Gastrocnemius medialis (tissue), 4 donors: ENCODE results near the gene ASPHD2. TPM values are rescaled to one million over a fixed set of nuclear protein-coding genes. Genes with fewer than 3 reads are reported as not detected.

Source experiments
- ATAC-seq, 2 donors: fragments of 150-250 bp; one replicate each; pipeline ENCODE4 v1.9.1; 2016
- DNase-seq, 2 donors: peaks; one replicate each; pipeline ENCODE4 v3.0.0-alpha.2; 2019
- H3K27ac ChIP-seq, 4 donors: fragments of 200-600 bp; sonication (generic); 1 replicate in 1 of 4; 2 replicates in 3 of 4; pipeline ENCODE4 v1.5.1; 2016 to 2018; ENCODE audit warnings: mild to moderate bottlenecking in 2 of 4, moderate library complexity in 1 of 4
- H3K27me3 ChIP-seq, 3 donors: fragments of 200-600 bp; sonication (generic) in 2 of 3; 1 replicate in 1 of 3; 2 replicates in 2 of 3; pipeline versions ENCODE4 v1.5.1 to v1.6.0; 2016 to 2019; ENCODE audit warnings: mild to moderate bottlenecking in 1 of 3, moderate library complexity in 1 of 3
- H3K36me3 ChIP-seq, 2 donors: fragments of 200-600 bp; sonication (generic) in 1 of 2; one replicate each; pipeline ENCODE4 v1.5.1; 2017 to 2018
- H3K4me1 ChIP-seq, 2 donors: fragments of 200-600 bp; sonication (generic) in 1 of 2; one replicate each; pipeline ENCODE4 v1.5.1; 2016 to 2017; ENCODE audit warnings: mild to moderate bottlenecking in 2 of 2
- H3K4me3 ChIP-seq, 4 donors: fragments of 200-600 bp; sonication (generic) in 3 of 4; 1 replicate in 1 of 4; 2 replicates in 3 of 4; pipeline ENCODE4 v1.5.1; 2016 to 2019; ENCODE audit warnings: mild to moderate bottlenecking in 2 of 4
- H3K9me3 ChIP-seq, 3 donors: fragments of 200-600 bp; sonication (generic) in 2 of 3; 1 replicate in 1 of 3; 2 replicates in 2 of 3; pipeline ENCODE4 v1.5.1; 2016 to 2019
- POLR2A ChIP-seq, 2 donors: fragments of 450-650 bp; IDR thresholded peaks; one replicate each; pipeline ENCODE4 v1.6.1; 2017; ENCODE audit warnings: antibody characterized with exemption in 2 of 2, mild to moderate bottlenecking in 2 of 2, moderate library complexity in 2 of 2
- in situ Hi-C, 4 donors: fragments of 200-750 bp; cut with MboI; loops; one replicate each; pipeline versions ENCODE4 v1.15.0 to v1.8.0; 2017; ENCODE audit warnings: low sequenced_read_pairs in 4 of 4
- intact Hi-C: fragments of 100-400 bp; cut with DNase I; formaldehyde crosslinking; loops from one replicate; pipeline ENCODE4 v1.15.1; 2023; ENCODE audit warnings: low total_unique reads
- total RNA-seq, 4 donors: library from RNA; depleted of rRNA; stranded (reverse); fragments of >200 nt; gene quantifications; one replicate each; pipeline versions ENCODE4 v1.1.0 to v1.2.3, GENCODE V29; 2016
- TF ChIP-seq, protein P1 (sequence below), 5 experiments: fragments of 450-650 bp in 3 of 5; fragments of 200-600 bp in 2 of 5; sonication (generic) in 2 of 5; IDR thresholded peaks in 4 of 5; conservative IDR thresholded peaks in 1 of 5; 1 replicate in 4 of 5; 2 replicates in 1 of 5; pipeline ENCODE4 v1.5.1; 2016 to 2019; ENCODE audit warnings: antibody characterized with exemption in 5 of 5, mild to moderate bottlenecking in 3 of 5, moderate library complexity in 3 of 5

The ASPHD2 gene
- total RNA-seq, 4 donors from 2014 or later, result 0.07 to 0.10 TPM; not detected in 2

GRCh38 chr22:26432619-26433311, 3.7 kb downstream of the ASPHD2 start:
- Histone ChIP-seq H3K9me3 (no peaks in the 10 kb centered on the region), H3K4me3 (no peak overlapping the region), H3K36me3 (no peaks in the 10 kb centered on the region), H3K27me3 (peaks cover 25 to 35% (median 31%) of the 10 kb centered on the region in 3 donors), H3K27ac (no peak overlapping the region), H3K4me1 (peaks cover 3% of the 10 kb centered on the region in 2 donors)
- no peak for TF ChIP-seq POLR2A (IDR thresholded peaks at IDR 0.05)
- TF ChIP-seq, protein P1, sequence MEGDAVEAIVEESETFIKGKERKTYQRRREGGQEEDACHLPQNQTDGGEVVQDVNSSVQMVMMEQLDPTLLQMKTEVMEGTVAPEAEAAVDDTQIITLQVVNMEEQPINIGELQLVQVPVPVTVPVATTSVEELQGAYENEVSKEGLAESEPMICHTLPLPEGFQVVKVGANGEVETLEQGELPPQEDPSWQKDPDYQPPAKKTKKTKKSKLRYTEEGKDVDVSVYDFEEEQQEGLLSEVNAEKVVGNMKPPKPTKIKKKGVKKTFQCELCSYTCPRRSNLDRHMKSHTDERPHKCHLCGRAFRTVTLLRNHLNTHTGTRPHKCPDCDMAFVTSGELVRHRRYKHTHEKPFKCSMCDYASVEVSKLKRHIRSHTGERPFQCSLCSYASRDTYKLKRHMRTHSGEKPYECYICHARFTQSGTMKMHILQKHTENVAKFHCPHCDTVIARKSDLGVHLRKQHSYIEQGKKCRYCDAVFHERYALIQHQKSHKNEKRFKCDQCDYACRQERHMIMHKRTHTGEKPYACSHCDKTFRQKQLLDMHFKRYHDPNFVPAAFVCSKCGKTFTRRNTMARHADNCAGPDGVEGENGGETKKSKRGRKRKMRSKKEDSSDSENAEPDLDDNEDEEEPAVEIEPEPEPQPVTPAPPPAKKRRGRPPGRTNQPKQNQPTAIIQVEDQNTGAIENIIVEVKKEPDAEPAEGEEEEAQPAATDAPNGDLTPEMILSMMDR (IDR thresholded peaks at IDR 0.05 in 4 of 5, conservative IDR thresholded peaks at IDR 0.05 in 1 of 5), result no peak
- ATAC-seq, result no peak
- in situ Hi-C loops (no loop called here), intact Hi-C loops (no loop called here)
- DNase-seq, result no peak

DNA sequence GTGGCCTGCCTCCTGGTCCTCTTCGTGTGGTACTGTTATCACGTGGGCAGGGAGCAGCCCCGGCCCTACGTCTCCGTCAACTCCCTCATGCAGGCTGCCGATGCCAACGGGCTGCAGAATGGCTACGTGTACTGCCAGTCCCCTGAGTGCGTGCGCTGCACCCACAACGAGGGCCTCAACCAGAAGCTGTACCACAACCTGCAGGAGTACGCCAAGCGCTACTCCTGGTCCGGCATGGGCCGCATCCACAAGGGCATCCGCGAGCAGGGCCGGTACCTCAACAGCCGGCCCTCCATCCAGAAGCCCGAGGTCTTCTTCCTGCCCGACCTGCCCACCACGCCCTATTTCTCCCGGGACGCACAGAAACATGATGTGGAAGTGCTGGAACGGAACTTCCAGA, 4.7 kb downstream of the ASPHD2 start:
- intact Hi-C loops (no loop called here), in situ Hi-C loops (no loop called here)
- ATAC-seq (no peak), DNase-seq (no peak)
- Histone ChIP-seq H3K27me3 (peaks cover 25 to 35% (median 25%) of the 10 kb centered on the region in 3 donors), H3K9me3 (no peaks in the 10 kb centered on the region), H3K4me3 (no peak overlapping the region), H3K36me3 (no peaks in the 10 kb centered on the region), H3K27ac (no peak overlapping the region), H3K4me1 (peaks cover 0 to 3% of the 10 kb centered on the region in 2 donors)
- TF ChIP-seq POLR2A (IDR thresholded peaks at IDR 0.05), result no peak
- TF ChIP-seq, protein P1 (IDR thresholded peaks at IDR 0.05 in 4 of 5, conservative IDR thresholded peaks at IDR 0.05 in 1 of 5), result no peak

DNA sequence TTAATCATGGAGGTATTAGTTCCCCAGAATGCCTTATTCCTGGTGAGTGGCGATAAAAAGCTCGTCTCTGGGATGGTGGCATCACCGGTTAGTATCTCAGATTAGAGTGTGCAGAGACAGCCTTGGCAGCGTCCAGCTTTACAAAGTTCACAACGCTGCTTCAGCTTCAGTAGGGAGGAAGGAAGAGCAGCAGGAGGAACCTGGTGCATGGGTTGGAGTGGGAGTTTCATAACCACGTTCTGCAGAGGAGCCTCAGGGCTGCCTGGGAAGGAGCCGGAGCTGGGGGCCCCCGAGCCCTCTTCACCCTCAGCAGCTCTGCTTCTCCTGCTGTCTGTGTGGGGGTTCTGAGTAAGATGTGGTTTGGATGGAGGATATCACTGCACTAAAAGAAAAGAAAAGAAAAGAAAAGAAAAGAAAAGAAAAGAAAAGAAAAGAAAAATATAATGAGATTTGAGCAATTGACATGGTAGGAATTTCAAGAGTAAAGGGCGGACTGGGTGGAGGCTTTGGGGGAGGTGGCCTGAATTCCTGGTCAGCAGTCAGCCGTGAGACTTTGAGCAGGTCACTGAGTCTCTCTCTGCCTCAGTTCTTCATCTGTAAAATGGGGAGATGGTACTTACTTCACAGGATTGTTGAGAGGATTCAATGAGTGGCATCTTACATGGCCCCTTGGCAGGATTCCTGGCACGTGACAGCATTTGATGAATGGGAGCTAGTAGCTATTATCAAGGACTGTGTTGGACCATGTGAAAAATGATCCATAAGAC, 6.5 kb downstream of the ASPHD2 start:
- Histone ChIP-seq H3K4me1 (no peaks in the 10 kb centered on the region), H3K9me3 (no peaks in the 10 kb centered on the region), H3K27ac (no peak overlapping the region), H3K27me3 (peaks cover 15 to 26% (median 17%) of the 10 kb centered on the region in 3 donors), H3K36me3 (no peaks in the 10 kb centered on the region), H3K4me3 (no peak overlapping the region)
- TF ChIP-seq, protein P1 (IDR thresholded peaks at IDR 0.05 in 4 of 5, conservative IDR thresholded peaks at IDR 0.05 in 1 of 5), result no peak
- no peak for TF ChIP-seq POLR2A (IDR thresholded peaks at IDR 0.05)
- in situ Hi-C loops, result no loop called here
- intact Hi-C loops, result no loop called here
- no peak for ATAC-seq
- no peak for DNase-seq

DNA sequence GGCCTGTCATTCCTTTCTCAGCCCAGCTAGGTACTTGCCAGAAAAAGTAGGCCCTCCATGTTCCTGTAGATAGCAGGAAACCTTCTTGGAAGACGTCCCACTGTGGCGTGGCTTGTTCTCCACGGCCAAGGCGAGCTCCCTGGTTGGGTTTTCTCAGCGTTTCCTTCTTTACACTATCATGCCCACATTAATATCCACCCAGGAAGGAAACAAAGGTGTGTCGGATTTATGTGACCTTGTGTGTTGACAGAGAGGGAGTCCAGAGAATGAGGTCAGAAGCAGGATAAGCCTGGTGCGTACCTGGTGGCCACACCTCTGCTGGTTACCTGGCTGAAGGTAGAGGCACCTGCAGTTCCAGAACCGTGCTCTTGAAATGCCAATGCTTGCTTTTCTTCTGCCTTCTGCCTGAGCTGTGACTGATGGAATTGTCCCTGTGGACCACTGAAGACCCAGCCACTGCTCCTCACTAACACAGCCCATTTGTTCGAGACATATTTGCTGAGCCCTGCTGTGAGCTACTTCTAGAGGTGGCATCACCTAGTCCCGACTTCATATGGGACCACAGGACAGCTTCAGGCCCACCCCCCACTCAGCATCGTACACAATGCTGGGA, 7.9 kb downstream of the ASPHD2 start:
- Histone ChIP-seq H3K36me3 (no peaks in the 10 kb centered on the region), H3K27me3 (peaks cover 9 to 12% (median 11%) of the 10 kb centered on the region in 3 donors), H3K4me3 (no peak overlapping the region), H3K9me3 (no peaks in the 10 kb centered on the region), H3K4me1 (no peaks in the 10 kb centered on the region), H3K27ac (no peak overlapping the region)
- DNase-seq, result no peak
- no peak for ATAC-seq
- in situ Hi-C loops (no loop called here), intact Hi-C loops (no loop called here)
- no peak for TF ChIP-seq POLR2A (IDR thresholded peaks at IDR 0.05)
- TF ChIP-seq, protein P1 (IDR thresholded peaks at IDR 0.05 in 4 of 5, conservative IDR thresholded peaks at IDR 0.05 in 1 of 5), result no peak
